Measurements from ENCODE around the gene KRTAP5-1. TPM values are rescaled to one million over a fixed set of nuclear protein-coding genes. Genes with fewer than 3 reads are reported as not detected.
A peak's percentile ranks its signal among the peaks of the same experiment; 100 is the strongest.
"Not testable (repeated sequence)": the region's sequence is repeated elsewhere in the genome, so short reads cannot be mapped to it uniquely, and the experiment has no call there.

Gene KRTAP5-1
- not detected in 2 replicates for total RNA-seq

- intact Hi-C loops (cut with micrococcal nuclease); H3K4me1 Mint-ChIP-seq (ENCODE audit: low read depth); H3K27me3 Mint-ChIP-seq (ENCODE audit: insufficient read depth); H3K27ac Mint-ChIP-seq; DNase-seq (ENCODE audit: low spot score); H3K36me3 Mint-ChIP-seq (ENCODE audit: low read depth); H3K9me3 Mint-ChIP-seq; H3K4me3 Mint-ChIP-seq: not testable (repeated sequence)
Measured at GRCh38 chr11:1584661-1585370, at the start of gene KRTAP5-1. Gene KRTAP5-1 (minus strand): TSS chr11:1585283. CDS start chr11:1585249, 34 bp downstream.

DNA sequence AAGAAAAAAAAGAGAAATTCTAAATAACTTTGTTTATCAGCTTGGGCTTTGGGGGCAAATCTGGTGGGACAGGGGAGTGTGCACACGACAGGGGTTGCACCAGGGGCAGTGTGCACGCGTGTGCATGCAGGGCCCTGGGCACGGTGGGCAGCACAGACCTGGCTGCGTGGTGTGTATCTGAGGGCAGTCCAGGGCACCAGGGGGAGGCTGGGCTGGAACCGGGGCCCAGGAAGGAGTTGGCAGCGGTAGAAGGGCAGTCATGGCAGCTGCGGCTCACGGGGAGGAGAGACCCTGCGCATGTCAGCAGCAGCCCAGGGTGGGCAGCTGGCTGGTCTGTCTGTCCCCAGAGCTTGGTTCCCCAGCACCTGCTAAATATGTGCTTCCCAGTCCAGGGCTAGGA is 48.8 kb upstream of the KRTAP5-1 start:
- Mint-ChIP-seq H3K27ac (no peak overlapping the region), H3K27me3 (ENCODE audit: insufficient read depth) (peaks cover 13% of the 10 kb centered on the region), H3K4me3 (no peak overlapping the region), H3K9me3 (no peaks in the 10 kb centered on the region), H3K4me1 (ENCODE audit: low read depth) (peaks cover 4% of the 10 kb centered on the region), H3K36me3 (ENCODE audit: low read depth) (no peaks in the 10 kb centered on the region)
- DNase-seq (ENCODE audit: low spot score): no peak
- intact Hi-C loops (cut with micrococcal nuclease): no loop called here

GRCh38 chr11:1632053-1632714 is 47.1 kb upstream of the KRTAP5-1 start:
- DNase-seq (ENCODE audit: low spot score): no peak
- H3K4me1 Mint-ChIP-seq (ENCODE audit: low read depth): peaks cover 4% of the 10 kb centered on the region
- intact Hi-C loops (cut with micrococcal nuclease): no loop called here
- H3K27me3 Mint-ChIP-seq (ENCODE audit: insufficient read depth): peaks cover 17% of the 10 kb centered on the region
- H3K27ac Mint-ChIP-seq: no peak overlapping the region
- no peak overlapping the region for H3K4me3 Mint-ChIP-seq
- H3K9me3 Mint-ChIP-seq: no peaks in the 10 kb centered on the region
- H3K36me3 Mint-ChIP-seq (ENCODE audit: low read depth): no peaks in the 10 kb centered on the region

DNA sequence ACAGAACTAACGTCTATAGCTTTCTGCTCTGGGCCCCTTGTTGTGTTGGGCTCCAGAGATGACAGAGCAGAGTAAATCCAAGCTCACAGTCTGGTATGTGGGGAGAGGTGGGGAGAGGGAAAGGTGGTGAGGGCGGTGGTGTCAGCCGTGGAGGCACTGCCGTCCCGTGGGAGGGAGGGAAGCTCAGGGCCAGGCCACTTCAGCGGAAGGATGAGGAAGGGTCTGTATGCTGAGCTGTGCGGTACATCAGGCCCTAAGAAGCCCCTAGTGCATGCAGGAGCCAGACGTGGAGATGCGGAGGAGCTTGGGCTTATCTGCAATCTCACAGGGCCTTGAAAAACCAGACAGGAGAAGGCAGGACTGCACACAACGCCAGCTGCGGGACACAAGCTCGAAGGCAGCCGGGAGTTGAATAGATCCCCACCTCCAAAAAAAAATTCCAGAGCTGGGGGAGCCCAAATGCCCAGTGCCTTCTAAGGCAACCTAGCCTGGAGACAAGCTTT is 46.0 kb upstream of the KRTAP5-1 start:
- Mint-ChIP-seq H3K27ac (no peak overlapping the region), H3K4me1 (ENCODE audit: low read depth) (peaks cover 4% of the 10 kb centered on the region), H3K9me3 (no peaks in the 10 kb centered on the region), H3K4me3 (no peak overlapping the region), H3K36me3 (ENCODE audit: low read depth) (no peaks in the 10 kb centered on the region), H3K27me3 (ENCODE audit: insufficient read depth) (peaks cover 17% of the 10 kb centered on the region)
- intact Hi-C loops (cut with micrococcal nuclease): no loop called here
- no peak for DNase-seq (ENCODE audit: low spot score)

- H3K27ac Mint-ChIP-seq: no peak overlapping the region
- peaks cover 4% of the 10 kb centered on the region for H3K4me1 Mint-ChIP-seq (ENCODE audit: low read depth)
- intact Hi-C loops (cut with micrococcal nuclease): no loop called here
- no peaks in the 10 kb centered on the region for H3K9me3 Mint-ChIP-seq
- no peaks in the 10 kb centered on the region for H3K36me3 Mint-ChIP-seq (ENCODE audit: low read depth)
- no peak for DNase-seq (ENCODE audit: low spot score)
- peaks cover 15% of the 10 kb centered on the region for H3K27me3 Mint-ChIP-seq (ENCODE audit: insufficient read depth)
- no peak overlapping the region for H3K4me3 Mint-ChIP-seq
Measured at GRCh38 chr11:1630271-1630670, 45.2 kb upstream of the KRTAP5-1 start.

- Mint-ChIP-seq H3K36me3 (ENCODE audit: low read depth) (no peaks in the 10 kb centered on the region), H3K27ac (no peak within 1 kb of the TSS), H3K9me3 (no peaks in the 10 kb centered on the region), H3K27me3 (ENCODE audit: insufficient read depth) (peaks cover 15% of the 10 kb centered on the region), H3K4me3 (no peak within 1 kb of the TSS), H3K4me1 (ENCODE audit: low read depth) (peaks cover 4% of the 10 kb centered on the region)
- intact Hi-C loops (cut with micrococcal nuclease): loop anchor here (10.0 kb wide), 1 partner anchor 85 kb away; no protein-coding TSS in a partner anchor
- DNase-seq (ENCODE audit: low spot score): no peak
Measured at GRCh38 chr11:1629326-1630185, 44.5 kb upstream of the KRTAP5-1 start, which contains the start of gene KRTAP5-5. Gene KRTAP5-5 (plus strand): TSS chr11:1629775. CDS start chr11:1629841, 66 bp downstream.

DNA sequence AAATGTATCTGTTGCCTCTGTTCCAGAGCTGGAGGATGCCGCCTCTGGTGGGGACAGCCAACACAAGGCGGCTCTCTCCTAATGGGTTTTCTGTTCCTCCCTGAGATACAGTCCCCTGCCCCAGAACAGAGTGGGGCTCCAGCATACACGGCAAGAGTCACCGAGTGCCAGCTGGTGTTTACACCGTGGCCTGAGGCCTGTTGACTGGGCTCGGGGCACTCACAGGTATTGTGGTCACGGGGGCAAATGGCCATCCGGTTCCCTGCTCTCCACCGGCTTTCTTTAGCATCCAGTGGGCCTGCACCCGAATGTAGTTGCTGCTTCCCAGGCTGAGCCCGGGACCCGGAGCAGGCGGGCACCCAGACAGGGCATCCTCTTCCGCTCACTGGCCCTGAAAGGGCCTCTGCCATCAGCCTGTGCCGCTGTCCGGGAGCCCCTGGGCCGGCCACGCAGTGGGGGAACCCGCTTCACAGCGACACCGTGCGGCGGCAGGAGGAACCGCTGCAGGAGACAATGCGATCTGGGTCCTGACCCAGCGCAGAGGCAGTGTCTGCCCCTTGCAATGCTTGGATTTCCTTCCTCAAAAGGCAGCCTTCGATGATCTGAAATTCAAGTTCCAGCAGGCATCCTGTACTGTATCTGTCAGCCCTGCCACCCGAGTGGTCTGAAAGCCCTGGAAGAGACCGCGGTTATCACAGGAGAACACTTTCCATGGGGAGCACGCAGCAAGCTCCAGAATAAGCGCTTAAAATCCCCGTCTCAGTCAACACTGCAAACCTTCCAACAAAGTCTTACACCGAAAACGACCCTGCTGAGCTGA is 43.6 kb upstream of the KRTAP5-1 start:
- Mint-ChIP-seq H3K36me3 (ENCODE audit: low read depth) (no peaks in the 10 kb centered on the region), H3K27ac (no peak overlapping the region), H3K27me3 (ENCODE audit: insufficient read depth) (peaks cover 15% of the 10 kb centered on the region), H3K9me3 (no peaks in the 10 kb centered on the region), H3K4me3 (no peak overlapping the region), H3K4me1 (ENCODE audit: low read depth) (peaks cover 4% of the 10 kb centered on the region)
- intact Hi-C loops (cut with micrococcal nuclease): loop anchor here (10.0 kb wide), 1 partner anchor 84 kb away; no protein-coding TSS in a partner anchor
- peak; percentile 34 for DNase-seq (ENCODE audit: low spot score)

DNA sequence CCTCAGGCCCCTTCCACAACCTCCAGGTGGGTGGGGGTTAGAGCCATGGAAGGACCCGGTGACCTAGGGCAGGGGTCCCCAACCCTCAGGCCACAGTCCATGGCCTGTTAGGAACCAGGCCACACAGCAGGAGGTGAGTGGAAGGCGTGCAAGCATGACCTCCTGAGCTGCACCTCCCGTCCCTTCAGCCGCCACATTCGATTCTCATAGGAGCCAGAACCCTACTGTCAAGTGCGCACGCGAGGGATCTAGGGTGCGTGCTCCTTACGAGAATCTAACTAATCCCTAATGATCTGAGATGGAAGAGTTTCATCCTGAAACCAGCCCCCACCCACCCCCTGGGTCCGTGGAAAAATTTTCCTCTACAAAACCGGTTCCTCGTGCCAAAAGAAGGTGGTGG is 40.5 kb upstream of the KRTAP5-1 start:
- H3K9me3 Mint-ChIP-seq: no peaks in the 10 kb centered on the region
- H3K4me3 Mint-ChIP-seq: no peak overlapping the region
- intact Hi-C loops (cut with micrococcal nuclease): loop anchor here (10.0 kb wide), 1 partner anchor 81 kb away; no protein-coding TSS in a partner anchor
- no peak for DNase-seq (ENCODE audit: low spot score)
- H3K27me3 Mint-ChIP-seq (ENCODE audit: insufficient read depth): peaks cover 11% of the 10 kb centered on the region
- H3K36me3 Mint-ChIP-seq (ENCODE audit: low read depth): no peaks in the 10 kb centered on the region
- no peak overlapping the region for H3K27ac Mint-ChIP-seq
- H3K4me1 Mint-ChIP-seq (ENCODE audit: low read depth): no peaks in the 10 kb centered on the region

DNA sequence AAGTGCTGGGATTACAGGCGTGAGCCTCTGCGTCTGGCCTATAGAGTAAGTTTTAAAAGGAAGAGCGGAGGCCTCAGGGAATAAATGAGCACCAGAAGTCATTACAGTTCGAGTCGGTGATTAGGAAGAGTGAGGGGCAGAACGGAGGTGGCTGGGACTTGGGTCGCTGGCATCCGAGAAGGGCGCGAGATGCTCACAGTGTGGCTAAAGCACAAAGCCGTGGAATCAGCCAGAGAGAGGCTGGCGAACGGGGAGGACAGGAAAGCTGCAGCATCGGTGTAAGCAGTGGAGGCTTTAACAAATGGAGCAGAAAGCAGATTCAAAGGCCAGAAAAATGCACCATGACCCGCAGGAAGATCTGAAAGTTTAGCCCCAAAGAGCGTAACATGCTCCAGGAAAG is 39.5 kb upstream of the KRTAP5-1 start:
- intact Hi-C loops (cut with micrococcal nuclease): loop anchor here (10.0 kb wide), 1 partner anchor 80 kb away; no protein-coding TSS in a partner anchor
- no peak overlapping the region for H3K4me3 Mint-ChIP-seq
- H3K27me3 Mint-ChIP-seq (ENCODE audit: insufficient read depth): peaks cover 7% of the 10 kb centered on the region

GRCh38 chr11:1623716-1624115 is 38.6 kb upstream of the KRTAP5-1 start:
- Mint-ChIP-seq H3K9me3 (no peaks in the 10 kb centered on the region), H3K27me3 (ENCODE audit: insufficient read depth) (peaks cover 3% of the 10 kb centered on the region), H3K4me1 (ENCODE audit: low read depth) (peaks cover 5% of the 10 kb centered on the region), H3K27ac (no peak overlapping the region), H3K4me3 (no peak overlapping the region), H3K36me3 (ENCODE audit: low read depth) (no peaks in the 10 kb centered on the region)
- intact Hi-C loops (cut with micrococcal nuclease): loop anchor here (10.0 kb wide), 1 partner anchor 79 kb away; no protein-coding TSS in a partner anchor
- no peak for DNase-seq (ENCODE audit: low spot score)

More for the DNA sequence above, 39.5 kb upstream of the KRTAP5-1 start:
- Mint-ChIP-seq H3K36me3 (ENCODE audit: low read depth) (no peaks in the 10 kb centered on the region), H3K27ac (peak overlapping the region; percentile 27), H3K9me3 (no peaks in the 10 kb centered on the region), H3K4me1 (ENCODE audit: low read depth) (peaks cover under 1% of the 10 kb centered on the region)
- no peak for DNase-seq (ENCODE audit: low spot score)

DNA sequence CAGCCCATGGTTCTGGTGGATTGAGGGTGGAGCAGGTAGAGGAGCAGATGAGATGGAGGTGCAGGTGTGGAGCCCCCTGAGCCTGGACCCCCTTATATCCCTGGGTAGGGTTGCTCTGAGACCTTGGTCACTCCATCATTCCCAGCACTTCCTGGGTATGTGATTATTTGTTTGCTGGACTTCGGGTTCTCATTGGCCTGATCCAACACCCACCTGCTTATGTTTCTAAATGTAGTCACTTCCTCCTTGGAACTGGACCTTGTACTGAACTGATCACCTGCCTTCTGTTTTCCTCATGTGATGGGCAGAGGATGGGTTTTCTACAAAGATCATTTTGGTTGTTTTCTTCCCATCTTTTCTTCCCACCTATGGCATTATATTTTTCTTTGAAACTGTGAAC is 37.0 kb upstream of the KRTAP5-1 start, which contains the start of gene KRTAP5-4:
Gene KRTAP5-4 (minus strand): TSS at position 53 of the 400 bp plus-strand sequence. CDS start 45 bp downstream, at position 8.
- Mint-ChIP-seq H3K36me3 (ENCODE audit: low read depth) (no peaks in the 10 kb centered on the region), H3K4me3 (no peak within 1 kb of the TSS), H3K27me3 (ENCODE audit: insufficient read depth) (no peaks in the 10 kb centered on the region), H3K9me3 (no peaks in the 10 kb centered on the region), H3K27ac (no peak within 1 kb of the TSS), H3K4me1 (ENCODE audit: low read depth) (peaks cover 5% of the 10 kb centered on the region)
- intact Hi-C loops (cut with micrococcal nuclease): loop anchor here (10.0 kb wide), 1 partner anchor 77 kb away; no protein-coding TSS in a partner anchor
- DNase-seq (ENCODE audit: low spot score): no peak

DNA sequence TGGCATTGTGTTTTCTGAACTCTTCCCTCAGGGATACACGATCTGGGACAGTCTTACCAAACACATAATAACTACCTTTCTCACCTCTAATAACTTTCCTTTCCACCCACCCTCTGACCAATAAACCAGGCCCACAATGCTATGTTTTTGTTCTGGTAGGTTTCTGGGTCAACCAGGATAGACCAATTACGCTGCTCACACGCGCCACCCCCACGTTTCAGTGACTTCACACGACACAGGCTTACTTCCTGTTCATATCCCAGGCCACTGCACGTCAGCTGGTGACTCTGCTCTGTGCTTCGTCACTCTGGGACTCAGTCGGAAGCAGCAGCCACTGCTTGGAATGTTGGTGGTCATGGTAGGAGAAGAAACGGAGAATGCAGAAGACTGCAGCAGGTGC is 34.4 kb upstream of the KRTAP5-1 start:
- intact Hi-C loops (cut with micrococcal nuclease): no loop called here
- Mint-ChIP-seq H3K27ac (no peak overlapping the region), H3K36me3 (ENCODE audit: low read depth) (no peaks in the 10 kb centered on the region), H3K27me3 (ENCODE audit: insufficient read depth) (peaks cover 2% of the 10 kb centered on the region), H3K4me1 (ENCODE audit: low read depth) (peaks cover 5% of the 10 kb centered on the region), H3K4me3 (no peak overlapping the region), H3K9me3 (no peaks in the 10 kb centered on the region)
- no peak for DNase-seq (ENCODE audit: low spot score)
